Measurements from ENCODE around the gene SYNE4.

The SYNE4 gene

GRCh38 chr19:36040495-36040894 lies 31.9 kb upstream of the SYNE4 start:
- Histone ChIP-seq H3K4me1 (ENCODE audit: control insufficient read depth, insufficient read depth, low read length) (no peaks in the 10 kb centered on the region), H3K27me3 (ENCODE audit: control insufficient read depth, insufficient read depth, low read length) (no peaks in the 10 kb centered on the region)

GRCh38 chr19:36032251-36033104 lies 23.9 kb upstream of the SYNE4 start, which contains the start of gene CLIP3:
Gene CLIP3, minus strand, starts transcription at chr19:36032873. Its CDS starts 516 bp downstream, at chr19:36032357.
- Histone ChIP-seq H3K4me1 (ENCODE audit: control insufficient read depth, insufficient read depth, low read length) (no peaks in the 10 kb centered on the region), H3K27me3 (ENCODE audit: control insufficient read depth, insufficient read depth, low read length) (peaks cover 2% of the 10 kb centered on the region), H3K36me3 (ENCODE audit: control insufficient read depth, insufficient read depth, low read length) (no peaks in the 10 kb centered on the region), H3K9me3 (ENCODE audit: control insufficient read depth, insufficient read depth, low read length) (no peaks in the 10 kb centered on the region), H3K4me3 (ENCODE audit: low read depth, low read length) (peak within 1 kb of the TSS; percentile 59), H3K9ac (ENCODE audit: low read depth, low read length) (no peak within 1 kb of the TSS)

More at GRCh38 chr19:36040495-36040894, 31.9 kb upstream of the SYNE4 start:
- H3K9me3 ChIP-seq (ENCODE audit: control insufficient read depth, insufficient read depth, low read length) = no peaks in the 10 kb centered on the region
- H3K36me3 ChIP-seq (ENCODE audit: control insufficient read depth, insufficient read depth, low read length) = no peaks in the 10 kb centered on the region
- H3K9ac ChIP-seq (ENCODE audit: low read depth, low read length) = no peak overlapping the region
- no peak overlapping the region for H3K4me3 ChIP-seq (ENCODE audit: low read depth, low read length)

- Histone ChIP-seq H3K9me3 (ENCODE audit: control insufficient read depth, insufficient read depth, low read length) (no peaks in the 10 kb centered on the region), H3K9ac (ENCODE audit: low read depth, low read length) (no peak overlapping the region), H3K4me3 (ENCODE audit: low read depth, low read length) (no peak overlapping the region), H3K27me3 (ENCODE audit: control insufficient read depth, insufficient read depth, low read length) (peaks cover 2% of the 10 kb centered on the region), H3K36me3 (ENCODE audit: control insufficient read depth, insufficient read depth, low read length) (peaks cover 5% of the 10 kb centered on the region), H3K4me1 (ENCODE audit: control insufficient read depth, insufficient read depth, low read length) (no peaks in the 10 kb centered on the region)
Observed at GRCh38 chr19:36031308-36031707, 22.7 kb upstream of the SYNE4 start.

- Histone ChIP-seq H3K9ac (ENCODE audit: low read depth, low read length) (no peak overlapping the region), H3K4me3 (ENCODE audit: low read depth, low read length) (no peak overlapping the region), H3K4me1 (ENCODE audit: control insufficient read depth, insufficient read depth, low read length) (no peaks in the 10 kb centered on the region), H3K9me3 (ENCODE audit: control insufficient read depth, insufficient read depth, low read length) (no peaks in the 10 kb centered on the region), H3K36me3 (ENCODE audit: control insufficient read depth, insufficient read depth, low read length) (peaks cover 10% of the 10 kb centered on the region), H3K27me3 (ENCODE audit: control insufficient read depth, insufficient read depth, low read length) (peaks cover 2% of the 10 kb centered on the region)
Observed at GRCh38 chr19:36030264-36031148, 21.9 kb upstream of the SYNE4 start.

GRCh38 chr19:36028313-36029041 lies 19.9 kb upstream of the SYNE4 start:
- Histone ChIP-seq H3K4me1 (ENCODE audit: control insufficient read depth, insufficient read depth, low read length) (no peaks in the 10 kb centered on the region), H3K4me3 (ENCODE audit: low read depth, low read length) (no peak overlapping the region), H3K36me3 (ENCODE audit: control insufficient read depth, insufficient read depth, low read length) (peaks cover 22% of the 10 kb centered on the region), H3K27me3 (ENCODE audit: control insufficient read depth, insufficient read depth, low read length) (peaks cover 2% of the 10 kb centered on the region), H3K9me3 (ENCODE audit: control insufficient read depth, insufficient read depth, low read length) (no peaks in the 10 kb centered on the region), H3K9ac (ENCODE audit: low read depth, low read length) (no peak overlapping the region)

- Histone ChIP-seq H3K27me3 (ENCODE audit: control insufficient read depth, insufficient read depth, low read length) (no peaks in the 10 kb centered on the region), H3K4me1 (ENCODE audit: control insufficient read depth, insufficient read depth, low read length) (no peaks in the 10 kb centered on the region), H3K36me3 (ENCODE audit: control insufficient read depth, insufficient read depth, low read length) (peaks cover 22% of the 10 kb centered on the region), H3K9ac (ENCODE audit: low read depth, low read length) (no peak overlapping the region), H3K9me3 (ENCODE audit: control insufficient read depth, insufficient read depth, low read length) (no peaks in the 10 kb centered on the region), H3K4me3 (ENCODE audit: low read depth, low read length) (no peak overlapping the region)
Observed at GRCh38 chr19:36027696-36028095, 19.1 kb upstream of the SYNE4 start.

- peaks cover 22% of the 10 kb centered on the region for H3K36me3 ChIP-seq (ENCODE audit: control insufficient read depth, insufficient read depth, low read length)
Observed at GRCh38 chr19:36026091-36026876, 17.7 kb upstream of the SYNE4 start.

GRCh38 chr19:36025541-36025940 lies 16.9 kb upstream of the SYNE4 start:
- Histone ChIP-seq H3K36me3 (ENCODE audit: control insufficient read depth, insufficient read depth, low read length) (peaks cover 22% of the 10 kb centered on the region), H3K9ac (ENCODE audit: low read depth, low read length) (no peak overlapping the region), H3K9me3 (ENCODE audit: control insufficient read depth, insufficient read depth, low read length) (no peaks in the 10 kb centered on the region), H3K4me1 (ENCODE audit: control insufficient read depth, insufficient read depth, low read length) (no peaks in the 10 kb centered on the region), H3K27me3 (ENCODE audit: control insufficient read depth, insufficient read depth, low read length) (no peaks in the 10 kb centered on the region), H3K4me3 (ENCODE audit: low read depth, low read length) (no peak overlapping the region)

More at GRCh38 chr19:36026091-36026876, 17.7 kb upstream of the SYNE4 start:
- no peak overlapping the region for H3K9ac ChIP-seq (ENCODE audit: low read depth, low read length)
- H3K9me3 ChIP-seq (ENCODE audit: control insufficient read depth, insufficient read depth, low read length) = no peaks in the 10 kb centered on the region
- no peaks in the 10 kb centered on the region for H3K27me3 ChIP-seq (ENCODE audit: control insufficient read depth, insufficient read depth, low read length)
- H3K4me3 ChIP-seq (ENCODE audit: low read depth, low read length) = no peak overlapping the region
- H3K4me1 ChIP-seq (ENCODE audit: control insufficient read depth, insufficient read depth, low read length) = no peaks in the 10 kb centered on the region

- Histone ChIP-seq H3K9ac (ENCODE audit: low read depth, low read length) (no peak overlapping the region), H3K36me3 (ENCODE audit: control insufficient read depth, insufficient read depth, low read length) (peaks cover 22% of the 10 kb centered on the region), H3K9me3 (ENCODE audit: control insufficient read depth, insufficient read depth, low read length) (no peaks in the 10 kb centered on the region), H3K27me3 (ENCODE audit: control insufficient read depth, insufficient read depth, low read length) (no peaks in the 10 kb centered on the region), H3K4me3 (ENCODE audit: low read depth, low read length) (no peak overlapping the region), H3K4me1 (ENCODE audit: control insufficient read depth, insufficient read depth, low read length) (no peaks in the 10 kb centered on the region)
Observed at GRCh38 chr19:36023432-36023831, 14.8 kb upstream of the SYNE4 start.

GRCh38 chr19:36019061-36019670 lies 10.6 kb upstream of the SYNE4 start:
- Histone ChIP-seq H3K4me1 (ENCODE audit: control insufficient read depth, insufficient read depth, low read length) (peaks cover 5% of the 10 kb centered on the region), H3K9ac (ENCODE audit: low read depth, low read length) (no peak overlapping the region), H3K36me3 (ENCODE audit: control insufficient read depth, insufficient read depth, low read length) (peaks cover 10% of the 10 kb centered on the region), H3K4me3 (ENCODE audit: low read depth, low read length) (no peak overlapping the region), H3K9me3 (ENCODE audit: control insufficient read depth, insufficient read depth, low read length) (no peaks in the 10 kb centered on the region), H3K27me3 (ENCODE audit: control insufficient read depth, insufficient read depth, low read length) (no peaks in the 10 kb centered on the region)

Measured in iPS-15b (cell line).